Astrocyte of the spinal cord (primary cell): ENCODE measurements around the gene CASK.
A peak's percentile ranks its signal among the peaks of the same experiment; 100 is the strongest.

Experiments
- DNase-seq: peaks from one replicate; pipeline ENCODE4 v3.0.0; 2011; ENCODE audit warnings: low read depth, low spot score
- H3K4me3 ChIP-seq: 2 replicates; pipeline ENCODE4 v1.5.1; 2011; ENCODE audit warnings: low read depth, mild to moderate bottlenecking, low read length, moderate library complexity
- CTCF ChIP-seq: IDR thresholded peaks from 2 replicates; pipeline ENCODE4 v1.5.1; 2012; ENCODE audit warnings: low read depth, mild to moderate bottlenecking, low read length, inconsistent platforms
- in situ Hi-C: cut with HindIII; loops from 2 replicates; pipeline ENCODE4 v1.10.0; 2017; ENCODE audit warnings: low sequenced_read_pairs

Gene CASK

GRCh38 chrX:41580423-41581064, 342.8 kb downstream of the CASK start:
- in situ Hi-C loops: no loop called here
- no peak overlapping the region for H3K4me3 ChIP-seq
- DNase-seq: no peak
- no peak for TF ChIP-seq CTCF

- H3K4me3 ChIP-seq: no peak overlapping the region
- in situ Hi-C loops: no loop called here
- peak; percentile 10 for DNase-seq
- no peak for TF ChIP-seq CTCF
These were observed 359.5 kb downstream of the CASK start for GRCh38 chrX:41563876-41564275.

- no peak for TF ChIP-seq CTCF
- in situ Hi-C loops: no loop called here
- H3K4me3 ChIP-seq: no peak overlapping the region
- peak; percentile 87 for DNase-seq
These were observed 362.3 kb downstream of the CASK start for GRCh38 chrX:41561045-41561444.

DNA sequence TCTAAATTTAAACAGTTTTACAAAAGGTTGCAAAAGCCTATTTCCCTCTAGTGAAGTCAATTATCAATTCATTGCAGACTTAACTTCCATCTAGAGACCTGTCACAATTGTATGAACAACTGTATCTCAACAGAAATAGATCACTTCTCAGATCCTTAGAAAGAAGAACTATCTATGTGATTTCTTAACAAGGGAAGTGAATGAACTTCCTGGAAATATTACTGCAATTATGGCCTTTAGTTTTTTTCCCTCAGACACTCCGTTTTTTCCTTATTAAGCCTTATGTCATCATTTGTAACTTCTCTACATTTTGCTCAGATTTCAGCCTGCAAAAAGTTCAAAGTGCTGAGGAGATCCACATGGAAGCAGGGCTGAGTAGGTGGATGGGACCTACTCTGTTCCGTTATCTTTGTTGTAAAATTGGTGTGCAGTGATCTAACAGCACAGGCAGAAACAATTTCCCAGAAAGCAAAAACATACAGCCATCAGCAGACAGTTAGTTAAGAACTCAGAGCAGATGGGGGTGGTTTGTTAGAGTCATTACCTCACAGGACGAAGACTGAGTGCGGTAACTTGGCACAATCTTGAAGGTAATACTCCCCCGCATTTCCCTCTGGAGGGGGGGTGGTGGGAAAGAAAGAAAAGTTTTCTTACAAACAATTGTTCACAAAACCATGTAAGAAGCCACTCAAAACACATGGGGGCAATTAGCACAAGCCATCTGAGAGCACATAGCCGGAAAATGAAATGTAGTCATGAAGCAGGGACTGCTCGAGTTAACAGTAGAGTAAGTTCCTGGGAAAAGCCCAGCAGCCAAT, 363.9 kb downstream of the CASK start:
- TF ChIP-seq CTCF: no peak
- peak; percentile 80 for DNase-seq
- H3K4me3 ChIP-seq: no peak overlapping the region
- in situ Hi-C loops: no loop called here

DNA sequence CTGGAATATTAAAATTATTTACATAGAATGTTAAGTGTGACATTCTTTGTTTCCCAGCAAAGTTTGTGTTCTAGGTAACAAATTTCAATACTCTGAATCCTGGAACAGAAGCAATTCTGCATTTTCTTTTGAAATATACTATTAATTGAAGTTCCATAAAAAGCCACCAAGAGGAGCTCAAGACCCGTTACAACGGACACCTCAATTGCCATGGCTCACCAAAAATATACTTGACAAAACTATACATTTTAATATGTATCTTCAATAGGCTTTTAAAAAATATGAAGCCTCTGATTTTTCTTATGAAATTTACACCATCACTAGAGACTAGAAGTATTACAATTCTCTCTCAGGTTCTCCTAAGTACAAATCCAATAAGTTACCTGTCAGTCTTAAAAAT, 364.8 kb downstream of the CASK start:
- TF ChIP-seq CTCF: peak; percentile 31
- H3K4me3 ChIP-seq: no peak overlapping the region
- in situ Hi-C loops: no loop called here
- peak; percentile 35 for DNase-seq

DNA sequence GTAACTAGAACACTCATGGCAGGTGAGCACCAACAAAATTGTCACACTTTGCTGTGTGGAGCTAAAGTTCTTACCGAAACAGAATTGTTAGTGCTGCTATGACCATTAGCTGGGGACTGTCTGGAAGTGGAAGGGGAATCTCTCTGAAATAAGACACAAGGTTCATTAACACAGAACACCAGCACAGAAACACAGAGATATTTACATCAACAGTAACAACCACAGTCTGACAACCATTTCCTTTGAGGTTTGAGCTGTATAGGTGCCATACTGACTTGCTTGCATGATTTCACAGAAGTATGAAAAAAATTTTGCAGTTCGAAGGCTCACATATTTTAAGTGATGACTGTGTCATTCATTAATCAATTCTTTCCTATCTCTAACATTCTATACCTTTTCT, 366.4 kb downstream of the CASK start:
- DNase-seq: no peak
- in situ Hi-C loops: no loop called here
- no peak overlapping the region for H3K4me3 ChIP-seq
- TF ChIP-seq CTCF: no peak
